GM12878 (cell line): ENCODE measurements around the gene PDE4DIP. TPM values are rescaled to one million over a fixed set of nuclear protein-coding genes. Genes with fewer than 3 reads are reported as not detected.
A peak's percentile ranks its signal among the peaks of the same experiment; 100 is the strongest.
"Not testable (repeated sequence)": the region's sequence is repeated elsewhere in the genome, so short reads cannot be mapped to it uniquely, and the experiment has no call there.

ENCODE experiments used
- ATAC-seq: fragments of 200-7000 bp; cut with Tn5 transposase; 3 replicates; pipeline ENCODE4 v1.9.1; 2020; ENCODE audit warnings: mild to moderate bottlenecking, moderate library complexity
- Bru-seq: library from RNA; stranded (reverse); fragments of 400-500 nt; gene quantifications from one replicate; lab custom pipeline; 2021; lab: Mats Ljungman, UMichigan
- BruChase-seq, 2 experiments: library from RNA; stranded (reverse); fragments of 400-500 nt; gene quantifications; one replicate each; lab custom pipeline; 2021; lab: Mats Ljungman, UMichigan
- BruUV-seq: library from RNA; stranded (reverse); fragments of 400-500 nt; replicated peaks from 2 replicates; lab custom pipeline; 2021; lab: Mats Ljungman, UMichigan
- CTCF ChIA-PET: fragments of 300-600 bp; sonication (Branson Sonifier 250); formaldehyde crosslinking; extraction: SDS; loops from one replicate; lab custom pipeline; 2021; ENCODE audit warnings: inconsistent platforms; lab: Yijun Ruan, JAX
- POLR2A ChIA-PET: fragments of 350-600 bp; formaldehyde crosslinking; extraction: SDS; loops from one replicate; lab custom pipeline; 2021; ENCODE audit warnings: inconsistent platforms; lab: Charles Lee
- RAD21 ChIA-PET: fragments of 300-600 bp; sonication (Branson Sonifier 250); formaldehyde crosslinking; loops from one replicate; lab custom pipeline; 2023; ENCODE audit warnings: antibody characterized with exemption; ENCODE audit not compliant: unreplicated experiment; lab: Charles Lee
- SMC1A ChIA-PET: fragments of 300-600 bp; sonication (Branson Sonifier 250); formaldehyde crosslinking; loops from one replicate; lab custom pipeline; 2023; ENCODE audit not compliant: unreplicated experiment, uncharacterized antibody; lab: Charles Lee
- DNase-seq: peaks from one replicate; pipeline ENCODE4 v3.0.0-alpha.2; 2011; ENCODE audit warnings: low read depth, low spot score
- FAIRE-seq: peaks from 3 replicates; lab custom pipeline; 2011; peaks lifted over from hg19 to GRCh38; lab: Jason Lieb, UNC
- H2AFZ ChIP-seq: 2 replicates; pipeline ENCODE4 v1.6.0; 2011; ENCODE audit warnings: low read depth, low read length, control low read depth; ENCODE audit not compliant: control insufficient read depth
- H3K27ac ChIP-seq: 2 replicates; pipeline ENCODE4 v1.5.1; 2011; ENCODE audit warnings: control low read depth; ENCODE audit not compliant: control insufficient read depth, insufficient read depth
- H3K27me3 ChIP-seq, 2 experiments: replicated peaks in 1 of 2; 2 replicates each; pipeline versions ENCODE4 v1.6.0 to v1.6.1; 2011; ENCODE audit warnings: low read length in 1 of 2; ENCODE audit not compliant: control insufficient read depth in 2 of 2, insufficient read depth in 2 of 2
- H3K36me3 ChIP-seq, 2 experiments: 2 replicates each; pipeline ENCODE4 v1.5.1; 2011; ENCODE audit warnings: low read length in 1 of 2; ENCODE audit not compliant: control insufficient read depth in 2 of 2, insufficient read depth in 2 of 2
- H3K4me1 ChIP-seq: 2 replicates; pipeline ENCODE4 v1.6.1; 2011; ENCODE audit warnings: mild to moderate bottlenecking, low read length, moderate library complexity, mixed read lengths; ENCODE audit not compliant: control insufficient read depth, insufficient read depth
- H3K4me2 ChIP-seq: 2 replicates; pipeline ENCODE4 v1.6.0; 2011; ENCODE audit warnings: control low read depth; ENCODE audit not compliant: control insufficient read depth, insufficient read depth
- H3K4me3 ChIP-seq: fragments of 200-600 bp; sonication (generic); 2 replicates; pipeline ENCODE4 v1.5.1; 2016
- H3K79me2 ChIP-seq: 2 replicates; pipeline ENCODE4 v1.6.0; 2011; ENCODE audit warnings: low read length; ENCODE audit not compliant: control insufficient read depth, insufficient read depth
- H3K9ac ChIP-seq: 2 replicates; pipeline ENCODE4 v1.8.0; 2011; ENCODE audit warnings: low read length, control low read depth, mixed read lengths; ENCODE audit not compliant: control insufficient read depth, insufficient read depth
- H3K9me3 ChIP-seq: replicated peaks from 3 replicates; pipeline ENCODE4 v1.5.1; 2011; ENCODE audit warnings: mild to moderate bottlenecking, low read length; ENCODE audit not compliant: control insufficient read depth, insufficient read depth
- H4K20me1 ChIP-seq: 2 replicates; pipeline ENCODE4 v1.6.0; 2011; ENCODE audit not compliant: control insufficient read depth, insufficient read depth
- WGBS: methylation state at CpG from one replicate; pipeline ENCODE4 v1.1.6; 2016; ENCODE audit warnings: low lambda C conversion rate; ENCODE audit not compliant: insufficient replicate concordance, insufficient coverage; ENCODE audit errors: missing lambda C conversion rate; 5-methylcytosine and 5-hydroxymethylcytosine counted together
- in situ Hi-C: fragments of 300-500 bp; cut with MboI; formaldehyde crosslinking; loops from 9 replicates; pipeline ENCODE4 v1.14.3; 2018; ENCODE audit warnings: mixed read lengths
- intact Hi-C: fragments of 100-400 bp; cut with micrococcal nuclease; formaldehyde crosslinking; loops from one replicate; pipeline ENCODE4 v1.14.2; 2022; ENCODE audit not compliant: unreplicated experiment
- long read RNA-seq, 2 experiments: library from polyadenylated mRNA; unstranded; transcript quantifications; one replicate each; pipeline ENCODE4 v2.0.0, GENCODE V29; 2019 to 2020
- polyA minus RNA-seq, 3 experiments: library from RNA; depleted of rRNA, polyadenylated mRNA; stranded (reverse); fragments of >200 nt; gene quantifications; 2 replicates each; pipeline ENCODE4 v1.2.3, GENCODE V29; 2011
- polyA plus RNA-seq, 11 experiments: library from polyadenylated mRNA; depleted of rRNA in 4 of 11; unstranded in 6 of 11; stranded (reverse) in 5 of 11; fragments of >200 nt; fragmentation: Nextera tagmentation in 4 of 11; fragmentation: Illumina TruSeq in 1 of 11; extraction: Ambion mirVana in 4 of 11; extraction: Trizol in 1 of 11; gene quantifications; 1 replicate in 1 of 11; 2 replicates in 10 of 11; pipeline versions ENCODE4 v1.2.1 to v1.2.3, GENCODE V29; 2011 to 2016; ENCODE audit warnings: inconsistent platforms in 2 of 11, missing spikeins in 2 of 11, low read depth in 1 of 11
- total RNA-seq, 4 experiments: library from RNA; depleted of rRNA in 3 of 4; stranded (reverse); fragments of >200 nt in 3 of 4; fragmentation: Illumina TruSeq in 1 of 4; extraction: Trizol in 1 of 4; gene quantifications; 2 replicates each; pipeline versions ENCODE4 v1.2.1 to v1.2.3, GENCODE V29; 2013 to 2021

The PDE4DIP gene
- total RNA-seq (2013; cell fraction: nucleolus; rRNA removed): 15.0 and 15.4 TPM in 2 replicates
- total RNA-seq (2014; rRNA removed) (3.4 and 4.6 TPM in 2 replicates), total RNA-seq (2014; rRNA removed; fragmentation: Illumina TruSeq; extraction: Trizol) (5.0 and 5.1 TPM in 2 replicates), total RNA-seq (2021) (7.4 and 8.2 TPM in 2 replicates), polyA plus RNA-seq (2011; rRNA removed) (9.0 and 9.4 TPM in 2 replicates), polyA plus RNA-seq (2014; fragmentation: Illumina TruSeq; extraction: Trizol) (5.9 and 8.0 TPM in 2 replicates), polyA plus RNA-seq (2014; fragmentation: Nextera tagmentation; extraction: Ambion mirVana) (1 to 10 TPM; 3.5 to 3.6 TPM), polyA plus RNA-seq (2014; rRNA removed) (3.5 and 4.6 TPM in 2 replicates), polyA plus RNA-seq (2016; fragmentation: Nextera tagmentation; extraction: Ambion mirVana) (1 to 10 TPM; 7.9 to 8.3 TPM), polyA minus RNA-seq (2011; rRNA and poly(A)+ RNA removed) (8.4 and 12.3 TPM in 2 replicates), Bru-seq, nascent RNA (percentile 40 among the genes with signal in this experiment), BruChase-seq, experiment 1, labeled RNA remaining after a 6-hour chase (percentile 36 among the genes with signal in this experiment), BruChase-seq, experiment 2, labeled RNA remaining after a 2-hour chase (percentile 39 among the genes with signal in this experiment)
- 5.8 TPM for polyA plus RNA-seq (2011; ENCODE audit: low read depth)
- 5.1 and 5.2 TPM in 2 replicates for polyA plus RNA-seq (2011; cell fraction: cytosol; rRNA removed)
- 13.9 and 14.3 TPM in 2 replicates for polyA plus RNA-seq (2011; cell fraction: nucleus; rRNA removed)
- polyA plus RNA-seq (2012): 5.4 and 6.4 TPM in 2 replicates
- 4.1 and 8.1 TPM in 2 replicates for polyA minus RNA-seq (2011; cell fraction: cytosol; rRNA and poly(A)+ RNA removed)
- 15.1 and 24.9 TPM in 2 replicates for polyA minus RNA-seq (2011; cell fraction: nucleus; rRNA and poly(A)+ RNA removed)
- long read RNA-seq, experiment 1, full-length matches to known transcripts: 5 of 7 reads
- long read RNA-seq, experiment 1, partial matches to known transcripts: 2 of 7 reads
- long read RNA-seq, experiment 1, other reads (novel, unspliced or antisense): 0 of 7 reads
- long read RNA-seq, experiment 2, full-length matches to known transcripts: 11 of 31 reads
- long read RNA-seq, experiment 2, partial matches to known transcripts: 11 of 31 reads
- long read RNA-seq, experiment 2, other reads (novel, unspliced or antisense): 9 of 31 reads

GRCh38 chr1:148844220-148844619 is at the start of gene PDE4DIP:
Gene PDE4DIP, plus strand, starts transcription at chr1:148844428. Its CDS starts 347 bp downstream, at chr1:148844775.
- SMC1A ChIA-PET, BruUV-seq, H3K27me3 ChIP-seq, H3K9me3 ChIP-seq, H3K36me3 ChIP-seq, FAIRE-seq, H3K9ac ChIP-seq, H3K79me2 ChIP-seq, intact Hi-C loops, H3K4me3 ChIP-seq, in situ Hi-C loops, H4K20me1 ChIP-seq, H2AFZ ChIP-seq, RAD21 ChIA-PET, CTCF ChIA-PET, POLR2A ChIA-PET, H3K27ac ChIP-seq, H3K4me1 ChIP-seq, H3K4me2 ChIP-seq, DNase-seq: not testable (repeated sequence)
- 6% methylated on average over 13 of the region's 36 CpGs for WGBS
- ATAC-seq: peak; percentile 86

- H4K20me1 ChIP-seq, H3K27ac ChIP-seq, ATAC-seq, H3K36me3 ChIP-seq, H3K27me3 ChIP-seq, H3K4me1 ChIP-seq, POLR2A ChIA-PET, in situ Hi-C loops, H3K79me2 ChIP-seq, H3K4me2 ChIP-seq, H3K9ac ChIP-seq, intact Hi-C loops, H3K9me3 ChIP-seq, RAD21 ChIA-PET, FAIRE-seq, H2AFZ ChIP-seq, H3K4me3 ChIP-seq, DNase-seq, CTCF ChIA-PET, BruUV-seq, SMC1A ChIA-PET: not testable (repeated sequence)
- no CpG with 5 or more reads among the region's 50 CpGs for WGBS
Observed at GRCh38 chr1:148808268-148808928, 35.8 kb upstream of the PDE4DIP start.

GRCh38 chr1:148808929-148809283 is 35.3 kb upstream of the PDE4DIP start:
- RAD21 ChIA-PET, H3K4me1 ChIP-seq, FAIRE-seq, SMC1A ChIA-PET, H3K79me2 ChIP-seq, H3K27ac ChIP-seq, intact Hi-C loops, H3K9me3 ChIP-seq, in situ Hi-C loops, H2AFZ ChIP-seq, H3K9ac ChIP-seq, BruUV-seq, CTCF ChIA-PET, ATAC-seq, DNase-seq, H3K4me2 ChIP-seq, POLR2A ChIA-PET, H3K36me3 ChIP-seq, H3K27me3 ChIP-seq, H4K20me1 ChIP-seq, H3K4me3 ChIP-seq: not testable (repeated sequence)
- WGBS: no CpG with 5 or more reads among the region's 6 CpGs
